IPS DF 6.9 (cell line): ENCODE measurements around the gene CUEDC1.

Experiments used
- DNase-seq: peaks from one replicate; pipeline ENCODE4 v3.0.0-alpha.2; 2013; ENCODE audit warnings: low read depth, low spot score
- H3K27ac ChIP-seq: one replicate; pipeline ENCODE4 v1.5.1; 2013; ENCODE audit warnings: low read length, control low read depth
- H3K27me3 ChIP-seq: 2 replicates; pipeline ENCODE4 v1.6.1; 2013; ENCODE audit warnings: mild to moderate bottlenecking, low read length; ENCODE audit not compliant: control insufficient read depth, insufficient read depth
- H3K36me3 ChIP-seq: 2 replicates; pipeline ENCODE4 v1.6.1; 2013; ENCODE audit warnings: low read length; ENCODE audit not compliant: control insufficient read depth, insufficient read depth
- H3K4me1 ChIP-seq: 2 replicates; pipeline ENCODE4 v1.6.1; 2013; ENCODE audit warnings: low read length; ENCODE audit not compliant: control insufficient read depth, insufficient read depth
- H3K4me3 ChIP-seq: 2 replicates; pipeline ENCODE4 v1.5.1; 2013; ENCODE audit warnings: mild to moderate bottlenecking, low read length
- H3K9me3 ChIP-seq: 2 replicates; pipeline ENCODE4 v1.6.1; 2013; ENCODE audit warnings: low read length, inconsistent platforms; ENCODE audit not compliant: control insufficient read depth, insufficient read depth
- WGBS: extraction: QIAGEN DNeasy Blood & Tissue Kit; methylation state at CpG from one replicate; pipeline ENCODE4 v1.1.7; 2013; ENCODE audit warnings: mixed read lengths, missing lambda C conversion rate; ENCODE audit not compliant: insufficient read length, insufficient coverage; 5-methylcytosine and 5-hydroxymethylcytosine counted together

Gene CUEDC1

GRCh38 chr17:57866319-57866718, 88.9 kb downstream of the CUEDC1 start:
- H3K36me3 ChIP-seq = no peaks in the 10 kb centered on the region
- H3K27ac ChIP-seq = no peak overlapping the region
- no peak for DNase-seq
- H3K9me3 ChIP-seq = no peaks in the 10 kb centered on the region
- H3K27me3 ChIP-seq = no peaks in the 10 kb centered on the region; the same call in 1 of the 2 replicates
- H3K4me3 ChIP-seq = no peak overlapping the region
- WGBS = no CpG with 5 or more reads among the region's 10 CpGs
- peaks cover 5% of the 10 kb centered on the region; the same call in 1 of the 2 replicates for H3K4me1 ChIP-seq

GRCh38 chr17:57864273-57864672, 90.9 kb downstream of the CUEDC1 start:
- no peak overlapping the region for H3K4me3 ChIP-seq
- peaks cover 8% of the 10 kb centered on the region; the same call in 1 of the 2 replicates for H3K4me1 ChIP-seq
- no peak for DNase-seq
- no peak overlapping the region for H3K27ac ChIP-seq
- no CpG with 5 or more reads among the region's 8 CpGs for WGBS
- H3K36me3 ChIP-seq = no peaks in the 10 kb centered on the region
- H3K9me3 ChIP-seq = no peaks in the 10 kb centered on the region
- H3K27me3 ChIP-seq = peaks cover 2% of the 10 kb centered on the region; the same call in 1 of the 2 replicates

- no peak for DNase-seq
- H3K27me3 ChIP-seq = peaks cover 2% of the 10 kb centered on the region; the same call in 1 of the 2 replicates
Measured at GRCh38 chr17:57862694-57863667, 92.2 kb downstream of the CUEDC1 start.

GRCh38 chr17:57861790-57862693, 93.2 kb downstream of the CUEDC1 start:
- Histone ChIP-seq H3K4me1 (peaks cover 7% of the 10 kb centered on the region; the same call in 1 of the 2 replicates), H3K27ac (no peak overlapping the region), H3K36me3 (no peaks in the 10 kb centered on the region), H3K9me3 (no peaks in the 10 kb centered on the region), H3K27me3 (peaks cover 2% of the 10 kb centered on the region; the same call in 1 of the 2 replicates), H3K4me3 (peak overlapping the region; percentile 35; the same call in 1 of the 2 replicates)
- no CpG with 5 or more reads among the region's 58 CpGs for WGBS
- DNase-seq = no peak

More at GRCh38 chr17:57862694-57863667, 92.2 kb downstream of the CUEDC1 start:
- no CpG with 5 or more reads among the region's 16 CpGs for WGBS
- Histone ChIP-seq H3K36me3 (no peaks in the 10 kb centered on the region), H3K4me3 (no peak overlapping the region), H3K4me1 (peaks cover 8% of the 10 kb centered on the region; the same call in 1 of the 2 replicates), H3K27ac (no peak overlapping the region), H3K9me3 (no peaks in the 10 kb centered on the region)

GRCh38 chr17:57861000-57861789, 94.0 kb downstream of the CUEDC1 start:
- peaks cover 2% of the 10 kb centered on the region; the same call in 1 of the 2 replicates for H3K27me3 ChIP-seq
- WGBS = no CpG with 5 or more reads among the region's 34 CpGs

GRCh38 chr17:57860414-57860999, 94.7 kb downstream of the CUEDC1 start:
- no peak for DNase-seq
- H3K4me1 ChIP-seq = peaks cover 7% of the 10 kb centered on the region; the same call in 1 of the 2 replicates
- no peak overlapping the region for H3K4me3 ChIP-seq
- H3K9me3 ChIP-seq = no peaks in the 10 kb centered on the region
- no peak overlapping the region for H3K27ac ChIP-seq
- peaks cover 2% of the 10 kb centered on the region; the same call in 1 of the 2 replicates for H3K27me3 ChIP-seq
- no CpG with 5 or more reads among the region's 6 CpGs for WGBS
- no peaks in the 10 kb centered on the region for H3K36me3 ChIP-seq

More at GRCh38 chr17:57861000-57861789, 94.0 kb downstream of the CUEDC1 start:
- H3K4me1 ChIP-seq = peaks cover 7% of the 10 kb centered on the region; the same call in 1 of the 2 replicates
- no peaks in the 10 kb centered on the region for H3K9me3 ChIP-seq
- H3K4me3 ChIP-seq = peak overlapping the region; percentile 35; the same call in 1 of the 2 replicates
- no peak overlapping the region for H3K27ac ChIP-seq
- no peaks in the 10 kb centered on the region for H3K36me3 ChIP-seq
- DNase-seq = no peak

GRCh38 chr17:57859601-57860413, 95.4 kb downstream of the CUEDC1 start:
- Histone ChIP-seq H3K27me3 (peaks cover 2% of the 10 kb centered on the region; the same call in 1 of the 2 replicates), H3K4me3 (no peak overlapping the region), H3K36me3 (no peaks in the 10 kb centered on the region), H3K27ac (no peak overlapping the region), H3K4me1 (peaks cover 7% of the 10 kb centered on the region; the same call in 1 of the 2 replicates), H3K9me3 (no peaks in the 10 kb centered on the region)
- WGBS = no CpG with 5 or more reads among the region's 13 CpGs
- DNase-seq = no peak

- Histone ChIP-seq H3K27ac (no peak overlapping the region), H3K9me3 (no peaks in the 10 kb centered on the region), H3K36me3 (no peaks in the 10 kb centered on the region), H3K4me1 (peaks cover 4% of the 10 kb centered on the region; the same call in 1 of the 2 replicates), H3K4me3 (no peak overlapping the region), H3K27me3 (peaks cover 2% of the 10 kb centered on the region; the same call in 1 of the 2 replicates)
- no peak for DNase-seq
- no CpG with 5 or more reads among the region's 5 CpGs for WGBS
Measured at GRCh38 chr17:57858838-57859237, 96.4 kb downstream of the CUEDC1 start.
